GM21528 (cell line): ENCODE measurements around the gene GMPR2.
"Not testable (repeated sequence)": the region's sequence is repeated elsewhere in the genome, so short reads cannot be mapped to it uniquely, and the experiment has no call there.

ENCODE experiments used
- ATAC-seq: cut with Tn5 transposase; IDR thresholded peaks from one replicate; pipeline ENCODE4 v1.9.1; 2021; ENCODE audit warnings: mild to moderate bottlenecking, moderate library complexity; ENCODE audit not compliant: unreplicated experiment, low FRiP score

The GMPR2 gene

DNA sequence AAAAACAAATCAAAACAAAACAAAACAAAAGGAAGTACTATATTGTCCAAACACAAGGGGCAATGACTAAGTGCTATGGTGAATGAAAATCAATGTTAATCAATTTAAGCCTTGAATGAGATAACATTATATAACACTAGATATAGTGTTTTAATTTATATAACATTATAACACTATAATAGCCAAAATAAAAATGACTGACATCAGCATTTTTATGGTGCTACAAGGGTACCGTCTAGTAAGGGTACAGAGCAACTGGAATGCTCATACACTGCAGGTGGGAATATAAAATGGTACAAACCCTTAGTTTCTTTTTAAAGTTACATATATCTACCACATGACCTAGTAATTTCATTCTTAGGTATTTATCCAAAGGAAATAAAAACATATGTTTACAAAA, 6.3 kb upstream of the GMPR2 start:
- ATAC-seq, result no peak

GRCh38 chr14:24228902-24229301, 3.8 kb upstream of the GMPR2 start:
- ATAC-seq, result no peak

DNA sequence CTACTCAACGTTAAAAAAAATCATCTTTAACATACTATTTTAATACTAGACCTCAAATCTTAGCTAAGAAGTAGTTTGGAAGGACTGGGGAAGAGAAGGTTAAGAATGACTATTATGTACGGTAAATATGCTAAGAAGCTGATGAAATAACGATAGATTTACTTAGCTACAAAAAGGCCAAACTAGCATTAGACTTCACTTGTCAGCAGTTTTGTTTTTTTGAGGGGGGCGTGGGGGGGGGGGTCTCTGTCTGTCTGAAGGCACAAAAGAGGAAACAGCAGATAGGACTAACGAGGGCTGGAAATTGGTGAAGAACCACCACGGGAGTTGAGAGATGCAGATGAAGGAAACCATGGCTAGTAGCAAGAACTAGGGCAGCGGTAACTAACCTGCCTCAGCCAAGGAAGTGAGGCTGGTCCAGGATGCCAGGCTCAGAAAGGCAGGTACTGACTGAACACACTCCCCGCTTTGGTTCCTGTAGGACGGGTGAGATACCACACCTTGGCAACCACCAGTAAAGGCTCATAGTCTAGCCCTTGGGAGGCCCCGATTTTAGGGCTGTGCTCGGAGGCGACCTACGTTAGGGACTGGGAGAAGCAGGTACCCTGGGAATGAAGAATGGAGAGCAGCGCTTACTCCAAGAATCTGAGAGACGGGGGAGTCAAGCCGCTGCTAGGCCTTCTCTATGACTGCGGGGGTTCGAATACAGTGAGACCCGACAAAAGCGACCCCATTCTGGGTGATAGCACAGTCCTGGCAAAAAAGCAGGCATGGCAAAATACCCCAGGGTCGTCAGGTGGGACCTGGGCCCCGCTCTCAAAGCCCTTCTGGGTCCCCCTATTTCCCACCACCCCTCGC, 1.2 kb upstream of the GMPR2 start:
- ATAC-seq, result peak; percentile 5

GRCh38 chr14:24232121-24232644, 546 bp upstream of the GMPR2 start, which contains the start of gene NEDD8:
Gene NEDD8 (minus strand): TSS chr14:24232367. CDS start chr14:24232267, 100 bp downstream.
- peak; percentile 68 for ATAC-seq

DNA sequence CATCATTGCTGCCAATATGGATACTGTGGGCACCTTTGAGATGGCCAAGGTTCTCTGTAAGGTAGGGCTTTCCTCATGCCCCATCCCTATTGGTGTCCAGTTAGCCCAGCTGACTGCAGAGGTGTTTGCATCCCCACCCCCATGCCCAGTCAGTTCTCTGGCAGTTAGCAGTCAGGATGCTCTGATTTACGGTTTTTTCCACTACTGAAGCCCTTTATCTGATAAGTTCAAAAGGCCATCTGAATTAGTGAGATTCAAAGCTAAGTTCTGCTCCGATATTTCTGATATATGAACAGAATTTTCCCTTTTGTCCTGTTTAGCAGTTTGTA, 773 bp downstream of the GMPR2 start:
- ATAC-seq, result no peak

DNA sequence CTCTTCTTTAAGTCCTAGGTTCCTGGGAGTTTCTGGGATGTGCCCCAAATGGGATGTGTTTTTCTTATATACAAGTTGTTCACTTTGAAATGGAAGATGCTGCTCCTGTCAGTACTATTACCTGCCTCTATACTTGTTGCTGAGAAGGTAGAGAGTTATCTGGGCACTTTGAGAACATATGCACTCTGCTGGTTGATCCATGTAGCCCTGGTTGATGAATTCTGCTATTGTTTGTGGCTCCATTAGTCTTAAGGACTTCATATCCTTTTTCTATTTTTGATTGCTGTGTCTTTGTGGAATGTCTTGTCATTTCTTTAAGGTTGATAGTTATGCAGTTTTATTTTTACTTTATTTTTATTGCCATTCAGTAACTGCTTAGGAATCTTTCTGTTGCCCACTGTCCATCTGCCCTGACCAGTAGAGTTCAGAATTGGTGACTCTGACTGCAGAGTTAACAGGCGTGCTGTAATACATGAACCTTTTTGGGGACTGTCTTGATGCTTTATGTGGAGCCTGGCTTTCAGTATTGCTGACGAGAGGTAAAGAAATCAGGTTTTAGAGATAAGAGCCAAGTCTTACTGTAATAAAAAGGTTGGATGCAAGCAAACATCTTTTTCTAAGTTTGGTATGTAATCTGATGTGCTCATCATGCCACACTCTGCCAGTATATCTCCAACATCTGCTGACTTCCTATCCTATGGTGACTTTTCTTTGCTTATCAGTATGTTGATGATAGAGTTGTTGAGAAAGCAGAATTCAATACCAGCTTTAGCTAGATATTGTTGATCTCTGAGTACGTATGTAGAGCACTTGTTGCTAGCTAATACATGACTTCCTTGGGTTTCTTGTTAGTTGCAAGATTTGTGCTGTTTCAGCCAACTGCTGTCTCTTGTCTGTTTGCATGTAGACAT, 1.6 kb downstream of the GMPR2 start:
- no peak for ATAC-seq

DNA sequence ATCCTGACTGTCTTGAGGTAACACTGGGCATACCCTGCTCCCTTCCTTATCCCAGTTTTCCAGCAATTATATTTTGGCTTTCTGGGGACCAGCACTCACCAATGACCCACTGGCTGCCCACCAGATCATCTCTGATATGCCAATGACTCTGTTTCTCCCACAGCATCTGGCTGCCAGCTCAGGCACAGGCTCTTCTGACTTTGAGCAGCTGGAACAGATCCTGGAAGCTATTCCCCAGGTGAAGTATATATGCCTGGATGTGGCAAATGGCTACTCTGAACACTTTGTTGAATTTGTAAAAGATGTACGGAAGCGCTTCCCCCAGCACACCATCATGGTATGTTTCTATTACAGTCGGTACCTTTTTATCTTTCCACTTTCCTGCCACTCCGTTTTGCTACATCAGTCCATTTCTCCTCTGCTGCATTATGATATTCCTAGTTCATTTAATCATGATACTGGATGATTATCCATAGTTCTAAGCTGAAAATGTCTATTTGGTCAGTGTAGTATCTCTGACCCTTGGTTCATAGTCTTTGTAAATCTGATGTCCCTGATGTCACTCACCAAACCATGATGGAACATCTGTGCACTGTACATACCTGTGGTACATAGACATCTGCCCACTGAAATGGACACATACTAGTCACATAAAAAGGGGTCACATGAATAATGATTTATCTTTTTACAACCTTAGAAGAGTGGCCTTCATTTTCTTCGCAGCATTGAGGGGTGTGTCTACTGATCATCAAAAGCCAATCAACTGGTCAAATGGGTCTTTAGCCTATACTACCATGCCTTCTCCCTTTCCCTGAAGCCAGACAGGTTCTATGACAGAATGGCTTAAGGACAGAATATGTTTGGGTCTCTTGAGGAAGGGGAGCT, 3.3 kb downstream of the GMPR2 start:
- no peak for ATAC-seq

DNA sequence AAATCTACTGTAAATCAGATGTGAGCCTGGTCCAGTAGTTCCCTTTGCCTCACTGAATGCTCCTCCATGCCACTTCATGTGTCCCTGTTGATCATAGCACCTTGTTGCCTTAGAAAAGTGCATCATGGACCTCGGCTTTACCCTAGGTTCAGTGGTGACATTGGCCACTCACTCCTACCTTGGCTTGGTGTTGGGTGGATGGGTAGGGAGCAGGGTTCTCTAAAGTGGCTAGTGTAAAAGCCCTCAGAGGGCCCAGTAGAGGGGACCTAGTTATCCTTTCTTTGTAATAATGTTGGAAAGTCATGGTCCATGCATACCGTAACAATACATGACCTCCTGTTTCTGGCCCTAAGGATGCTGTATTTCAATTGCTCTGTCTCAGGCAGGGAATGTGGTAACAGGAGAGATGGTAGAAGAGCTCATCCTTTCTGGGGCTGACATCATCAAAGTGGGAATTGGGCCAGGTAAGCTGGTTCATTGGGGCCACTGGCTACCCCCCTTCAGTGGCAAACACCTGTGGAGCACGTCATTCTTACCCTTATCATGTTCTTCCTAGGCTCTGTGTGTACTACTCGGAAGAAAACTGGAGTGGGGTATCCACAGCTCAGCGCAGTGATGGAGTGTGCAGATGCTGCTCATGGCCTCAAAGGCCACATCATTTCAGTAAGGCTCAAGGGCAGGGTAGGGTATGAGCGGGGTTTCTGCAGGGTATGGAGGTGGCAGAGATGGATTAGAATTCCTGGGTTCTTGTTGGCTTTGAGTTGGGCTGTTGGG, 4.1 kb downstream of the GMPR2 start:
- no peak for ATAC-seq

- ATAC-seq, result no peak
Observed at GRCh38 chr14:24237463-24237955, 4.8 kb downstream of the GMPR2 start.

GRCh38 chr14:24238123-24238522, 5.4 kb downstream of the GMPR2 start:
- ATAC-seq, result no peak

- ATAC-seq, result no peak
Observed at GRCh38 chr14:24238527-24239037, 5.9 kb downstream of the GMPR2 start.

DNA sequence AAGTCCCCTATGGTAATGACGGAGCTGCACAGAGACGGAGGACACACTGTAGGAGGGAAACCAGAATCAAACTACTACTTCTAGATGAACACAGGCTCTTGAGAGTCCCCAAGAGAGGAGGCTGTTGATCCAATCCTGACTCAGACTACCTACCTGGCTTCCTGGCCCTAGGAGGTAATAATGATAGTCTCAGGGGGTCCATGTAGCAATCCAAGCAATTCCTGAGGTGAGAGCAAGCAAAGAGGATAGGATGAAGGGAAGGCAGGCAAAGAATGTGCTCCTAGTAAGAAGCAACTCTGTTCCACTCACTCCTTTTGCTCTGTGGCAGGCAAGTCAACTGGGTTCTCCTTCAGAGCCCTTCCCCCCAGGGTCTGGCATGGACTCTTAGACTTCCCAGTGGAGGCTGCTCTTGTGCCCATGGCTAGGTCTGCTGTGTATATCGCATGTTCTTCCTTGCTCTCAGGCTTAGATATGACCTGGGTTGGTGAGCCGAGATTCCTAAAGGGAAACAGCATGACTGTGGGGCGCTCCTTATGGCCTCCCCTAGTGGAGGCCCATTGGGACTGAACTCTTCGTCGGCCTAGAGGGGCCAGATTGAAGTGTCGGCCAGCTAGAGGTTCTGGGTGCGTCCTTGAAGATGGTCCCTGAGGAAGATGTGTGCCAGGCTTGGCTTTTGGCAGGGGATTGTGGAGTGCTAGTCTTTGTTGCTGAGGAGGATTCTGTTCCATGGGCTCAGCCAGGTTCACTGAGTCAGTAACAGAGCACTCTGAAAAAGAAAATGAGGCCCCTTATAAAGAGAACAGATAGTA, 7.6 kb downstream of the GMPR2 start:
- ATAC-seq, result no peak

GRCh38 chr14:24241829-24242443, 9.2 kb downstream of the GMPR2 start:
- peak; percentile 84 for ATAC-seq

DNA sequence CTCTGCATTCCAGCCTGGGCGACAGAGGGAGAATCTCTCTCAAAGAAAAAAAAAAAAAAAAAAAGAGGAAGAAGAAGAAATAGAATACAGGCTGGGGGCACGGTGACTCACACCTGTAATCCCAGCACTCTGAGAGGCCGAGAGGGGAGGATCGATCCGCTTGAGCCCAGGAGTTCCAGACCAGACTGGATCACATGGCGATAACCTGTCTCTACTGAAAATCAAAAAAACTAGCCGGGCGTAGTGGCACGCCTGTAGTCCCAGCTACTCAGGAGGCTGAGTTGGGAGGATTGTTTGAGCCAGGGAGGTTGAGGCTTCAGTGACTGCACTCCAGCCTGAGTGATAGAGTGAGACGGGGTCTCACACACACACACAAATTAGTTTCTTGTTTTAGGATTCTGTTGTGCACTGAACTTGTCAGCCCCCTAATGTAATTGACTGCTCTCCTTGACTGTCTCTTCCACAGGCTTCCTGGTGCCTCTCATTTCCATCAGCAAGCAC, 10.7 kb downstream of the GMPR2 start:
- peak; percentile 1 for ATAC-seq

DNA sequence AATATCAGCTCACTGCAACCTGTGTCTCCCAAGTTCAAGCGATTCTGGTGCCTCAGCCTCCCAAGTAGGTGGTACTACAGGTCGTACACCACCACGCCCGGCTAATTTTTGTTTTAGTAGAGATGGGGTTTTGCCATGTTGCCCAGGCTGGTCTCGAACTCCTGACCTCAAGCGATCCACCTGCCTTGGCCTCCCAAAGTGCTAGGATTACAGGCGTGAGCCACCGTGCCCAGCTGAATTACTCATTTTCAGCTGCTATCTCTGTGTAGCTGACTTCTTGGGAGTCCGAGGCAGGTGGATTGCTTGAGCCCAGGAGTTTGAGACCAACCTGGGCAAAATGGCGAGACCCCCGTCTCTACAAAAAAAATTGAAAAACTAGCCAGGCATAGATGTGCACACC, 12.6 kb downstream of the GMPR2 start:
- ATAC-seq, result not testable (repeated sequence)

DNA sequence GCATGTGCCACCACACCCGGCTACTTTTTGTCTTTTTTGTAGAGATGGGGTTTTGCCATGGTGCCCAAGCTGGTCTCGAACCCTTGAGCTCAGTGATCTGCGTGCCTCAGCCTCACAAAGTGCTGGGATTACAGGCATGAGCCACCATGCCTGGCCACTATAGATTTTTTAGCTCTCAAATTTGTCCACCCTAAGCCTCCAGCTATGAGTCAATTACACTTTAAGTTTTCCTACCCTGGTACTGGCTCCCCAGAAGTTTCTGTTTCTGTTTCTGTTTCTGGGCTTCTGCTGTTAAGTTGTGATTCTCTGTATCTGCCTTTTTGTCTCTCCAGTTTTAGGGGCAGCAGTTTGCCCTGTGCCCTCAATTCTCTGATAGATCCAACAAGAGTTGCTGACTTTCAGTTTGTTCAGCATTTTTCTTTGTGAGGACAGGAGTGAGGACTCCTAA, 14.1 kb downstream of the GMPR2 start:
- no peak for ATAC-seq

GRCh38 chr14:24247422-24247821, 14.7 kb downstream of the GMPR2 start:
- ATAC-seq, result no peak
